HG03108 (cell line): ENCODE measurements around the gene TTLL7.

Experiments used
- ATAC-seq: cut with Tn5 transposase; IDR thresholded peaks from one replicate; pipeline ENCODE4 v1.9.1; 2021; ENCODE audit warnings: moderate library complexity; ENCODE audit not compliant: unreplicated experiment

The TTLL7 gene, protein sequence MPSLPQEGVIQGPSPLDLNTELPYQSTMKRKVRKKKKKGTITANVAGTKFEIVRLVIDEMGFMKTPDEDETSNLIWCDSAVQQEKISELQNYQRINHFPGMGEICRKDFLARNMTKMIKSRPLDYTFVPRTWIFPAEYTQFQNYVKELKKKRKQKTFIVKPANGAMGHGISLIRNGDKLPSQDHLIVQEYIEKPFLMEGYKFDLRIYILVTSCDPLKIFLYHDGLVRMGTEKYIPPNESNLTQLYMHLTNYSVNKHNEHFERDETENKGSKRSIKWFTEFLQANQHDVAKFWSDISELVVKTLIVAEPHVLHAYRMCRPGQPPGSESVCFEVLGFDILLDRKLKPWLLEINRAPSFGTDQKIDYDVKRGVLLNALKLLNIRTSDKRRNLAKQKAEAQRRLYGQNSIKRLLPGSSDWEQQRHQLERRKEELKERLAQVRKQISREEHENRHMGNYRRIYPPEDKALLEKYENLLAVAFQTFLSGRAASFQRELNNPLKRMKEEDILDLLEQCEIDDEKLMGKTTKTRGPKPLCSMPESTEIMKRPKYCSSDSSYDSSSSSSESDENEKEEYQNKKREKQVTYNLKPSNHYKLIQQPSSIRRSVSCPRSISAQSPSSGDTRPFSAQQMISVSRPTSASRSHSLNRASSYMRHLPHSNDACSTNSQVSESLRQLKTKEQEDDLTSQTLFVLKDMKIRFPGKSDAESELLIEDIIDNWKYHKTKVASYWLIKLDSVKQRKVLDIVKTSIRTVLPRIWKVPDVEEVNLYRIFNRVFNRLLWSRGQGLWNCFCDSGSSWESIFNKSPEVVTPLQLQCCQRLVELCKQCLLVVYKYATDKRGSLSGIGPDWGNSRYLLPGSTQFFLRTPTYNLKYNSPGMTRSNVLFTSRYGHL

DNA sequence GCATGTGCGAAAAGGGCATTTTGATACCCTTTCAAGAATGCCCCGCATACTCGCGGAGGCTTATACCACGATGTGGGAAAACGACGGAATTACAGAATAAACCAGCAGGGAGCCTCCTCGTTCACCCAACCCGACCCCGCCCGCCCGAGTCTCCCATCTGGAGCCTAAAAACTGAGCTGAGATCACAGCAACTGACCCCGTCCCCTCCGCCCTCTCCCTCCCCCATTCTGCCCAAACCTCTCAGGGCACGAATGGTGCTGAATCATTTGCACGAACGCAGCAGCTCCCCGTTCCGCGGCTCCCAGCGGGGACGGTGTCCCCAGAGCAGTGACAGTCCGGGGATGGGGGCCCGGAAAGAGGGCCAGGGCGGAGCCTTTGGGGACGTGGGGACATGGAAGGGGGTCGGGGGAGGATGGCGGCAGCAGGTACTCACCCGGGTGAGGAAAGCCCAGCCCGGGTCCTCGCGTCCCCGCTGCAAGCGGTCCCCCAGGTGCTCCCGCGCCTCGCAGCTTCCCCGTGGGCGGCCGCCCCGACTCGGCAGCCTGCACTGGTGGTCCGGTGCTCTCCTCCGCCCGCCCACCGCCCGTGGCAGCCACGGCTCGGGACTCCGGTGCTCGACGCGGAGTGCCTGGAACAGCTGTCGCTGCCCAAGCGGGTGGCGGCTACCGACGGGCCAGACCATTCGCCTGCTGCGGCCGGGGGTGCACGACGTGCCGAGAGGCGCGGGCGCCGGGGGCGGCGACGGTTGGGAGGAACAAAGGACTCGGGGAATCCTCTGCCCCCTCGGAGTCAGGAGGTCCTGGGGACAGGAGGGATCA lies at the start of gene TTLL7:
Gene TTLL7 (minus strand): TSS at position 635 of the 818 bp plus-strand sequence. CDS start 46,921 bp downstream, outside the sequence.
- peak; percentile 85 for ATAC-seq

GRCh38 chr1:84042461-84042860 lies 43.5 kb upstream of the TTLL7 start:
- no peak for ATAC-seq

DNA sequence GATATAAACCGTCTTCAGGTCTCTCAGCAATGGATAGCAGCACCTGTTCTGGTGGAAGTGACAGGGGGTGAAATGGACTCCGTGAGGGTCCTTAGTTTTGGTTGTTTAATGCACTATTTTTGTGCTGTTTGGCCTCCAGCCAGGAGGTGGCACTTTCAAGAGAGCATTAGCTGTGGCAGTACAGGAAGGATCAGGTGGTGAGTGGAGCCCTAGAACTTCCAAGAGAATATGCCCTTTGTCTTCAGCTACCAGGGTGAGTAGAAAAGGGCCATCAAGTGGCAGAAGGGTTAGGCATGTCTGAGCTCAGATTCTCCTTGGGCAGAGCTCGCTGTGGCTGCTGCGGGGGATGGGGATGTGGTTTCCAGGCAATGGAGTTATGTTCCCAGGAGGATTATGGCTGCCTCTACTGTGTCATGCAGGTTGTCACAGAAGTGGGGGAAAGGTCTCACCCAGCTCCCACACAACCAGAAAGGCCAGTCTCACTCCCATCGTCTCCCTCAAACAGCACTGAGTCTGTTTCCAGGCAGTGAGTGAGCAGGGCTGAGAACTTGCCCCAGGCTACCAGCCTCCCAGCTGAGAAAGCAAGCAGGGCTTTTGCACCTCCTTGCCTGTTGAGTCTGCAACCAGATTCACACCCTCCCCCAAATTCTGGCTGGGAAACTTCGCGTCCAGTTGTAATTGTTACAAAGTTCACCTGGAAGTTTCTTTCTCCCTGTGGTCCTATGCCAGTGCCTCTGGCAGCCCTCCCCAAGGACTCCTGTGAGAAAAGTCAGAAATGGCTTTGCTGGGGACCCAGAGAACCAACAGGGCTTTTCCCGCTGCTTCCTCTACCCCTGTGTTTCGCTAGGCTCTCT lies 39.1 kb upstream of the TTLL7 start:
- no peak for ATAC-seq

DNA sequence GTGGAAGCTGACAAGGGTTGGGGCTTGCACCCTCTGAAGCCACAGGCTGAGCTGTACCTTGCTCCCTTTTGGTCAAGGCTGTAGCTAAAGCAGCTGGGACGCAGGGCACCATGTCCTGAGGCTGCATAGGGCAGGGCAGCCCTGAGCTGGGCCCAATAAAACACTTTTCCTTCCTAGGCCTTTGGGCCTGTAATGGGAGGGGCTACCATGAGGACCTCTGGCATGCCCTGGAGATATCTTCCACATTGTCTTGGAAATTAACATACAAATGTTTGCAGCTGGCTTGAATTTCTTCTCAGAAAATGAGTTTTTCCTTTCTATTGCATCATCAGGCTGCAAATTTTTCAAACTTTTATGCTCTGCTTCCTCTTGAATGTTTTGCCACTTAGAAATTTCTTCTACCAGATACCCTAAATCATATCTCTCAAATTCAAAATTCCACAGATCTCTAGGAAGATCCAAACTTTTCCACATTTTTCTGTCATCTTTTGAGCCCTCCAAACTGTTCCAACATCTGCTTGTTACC lies 32.9 kb upstream of the TTLL7 start:
- ATAC-seq = no peak

GRCh38 chr1:84027368-84027767 lies 28.4 kb upstream of the TTLL7 start:
- no peak for ATAC-seq

DNA sequence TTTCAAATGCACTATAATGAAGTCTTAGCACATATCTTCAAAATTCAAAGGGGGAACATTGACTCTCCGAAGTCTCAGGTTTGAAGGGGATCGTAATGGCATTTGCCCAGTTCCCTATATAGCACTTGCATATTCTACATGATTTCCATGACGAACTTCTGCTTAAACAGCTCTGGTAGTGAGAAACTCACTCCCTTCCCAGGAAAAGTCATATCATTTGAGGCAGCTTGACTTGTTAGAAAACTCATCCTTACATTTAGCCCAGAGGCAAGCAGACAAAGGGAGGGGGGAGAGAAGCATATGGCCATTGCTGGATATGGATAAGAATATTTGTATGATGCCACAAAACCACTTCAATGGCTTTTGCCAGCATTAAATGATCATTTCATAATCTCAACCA lies 27.0 kb upstream of the TTLL7 start:
- no peak for ATAC-seq

GRCh38 chr1:84021822-84022221 lies 22.9 kb upstream of the TTLL7 start:
- no peak for ATAC-seq

GRCh38 chr1:84020151-84020550 lies 21.2 kb upstream of the TTLL7 start:
- no peak for ATAC-seq

- ATAC-seq = no peak
These were observed 20.3 kb upstream of the TTLL7 start for GRCh38 chr1:84019217-84019616.

DNA sequence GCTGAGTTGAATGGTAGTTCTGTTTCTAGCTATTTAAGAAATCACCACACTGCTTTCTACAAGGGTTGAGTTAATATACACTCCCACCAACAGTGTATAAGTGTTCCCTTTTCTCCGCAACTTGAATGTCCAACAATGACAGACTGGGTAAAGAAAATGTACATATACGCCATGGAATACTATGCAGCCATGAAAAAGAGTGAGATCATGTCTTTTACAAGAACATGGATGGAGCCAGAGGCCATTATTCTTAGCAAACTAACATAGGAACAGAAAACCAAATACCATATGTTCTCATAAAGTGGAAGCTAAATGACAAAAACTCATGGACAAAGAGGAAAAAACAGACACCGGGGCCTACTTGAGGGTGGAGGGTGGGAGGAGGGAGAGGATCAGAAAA lies 14.8 kb upstream of the TTLL7 start:
- ATAC-seq = no peak

DNA sequence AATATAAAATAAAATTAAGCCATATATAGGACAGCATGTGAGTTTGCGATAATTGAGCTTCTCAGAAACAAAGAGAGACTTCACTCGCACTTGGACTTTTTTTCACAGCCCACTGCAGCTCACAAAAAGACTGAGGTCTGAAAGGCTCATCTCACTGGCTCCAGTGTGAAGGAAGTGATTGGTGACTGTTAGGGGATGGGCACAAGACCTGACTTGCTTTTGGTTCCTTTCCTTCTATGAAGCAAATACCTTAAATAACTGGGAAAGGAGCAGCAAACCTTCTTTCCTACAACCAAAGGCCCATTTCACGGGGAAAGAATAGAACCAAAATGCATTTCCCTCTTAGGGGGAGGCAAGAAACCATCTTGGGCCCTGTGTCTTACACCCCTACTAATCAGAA lies 13.1 kb upstream of the TTLL7 start:
- ATAC-seq = no peak

- no peak for ATAC-seq
These were observed 11.2 kb upstream of the TTLL7 start for GRCh38 chr1:84010136-84010535.

GRCh38 chr1:84008631-84009030 lies 9.7 kb upstream of the TTLL7 start:
- no peak for ATAC-seq

DNA sequence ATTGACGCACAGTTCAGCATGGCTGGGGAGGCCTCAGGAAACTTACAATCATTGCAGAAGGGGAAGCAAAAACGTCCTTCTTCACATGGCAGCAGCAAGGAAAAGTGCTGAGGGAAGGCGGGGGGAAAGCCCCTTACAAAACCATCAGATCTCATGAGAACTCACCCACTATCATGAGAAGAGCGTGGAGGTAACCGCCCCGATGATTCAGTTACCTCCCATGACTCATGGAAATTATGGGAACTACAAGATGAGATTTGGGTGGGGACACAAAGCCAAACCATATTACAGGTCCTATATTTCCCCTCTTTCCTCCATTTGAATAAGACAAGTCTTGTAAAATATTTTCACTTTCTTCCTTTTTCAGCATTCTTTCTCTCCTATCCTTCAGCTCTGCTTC lies 7.7 kb upstream of the TTLL7 start:
- no peak for ATAC-seq

- no peak for ATAC-seq
These were observed 2.6 kb upstream of the TTLL7 start for GRCh38 chr1:84001501-84001900.

- ATAC-seq = no peak
These were observed 2.1 kb upstream of the TTLL7 start for GRCh38 chr1:84000954-84001495.

- ATAC-seq = no peak
These were observed 1.4 kb upstream of the TTLL7 start for GRCh38 chr1:84000196-84000885.

- peak; percentile 74 for ATAC-seq
These were observed 436 bp upstream of the TTLL7 start for GRCh38 chr1:83999316-83999819.

GRCh38 chr1:83998205-83998497 lies 781 bp downstream of the TTLL7 start:
- ATAC-seq = no peak
